ENCODE measurements around the gene U2AF1L4.

GRCh38 chr19:35757749-35758608 is 12.8 kb upstream of the U2AF1L4 start, which contains the start of gene PROSER3:
- TF ChIP-seq CTCF (IDR thresholded peaks at IDR 0.05) (no peak), POLR2A (IDR thresholded peaks at IDR 0.05) (no peak)
